Effector memory CD8-positive, alpha-beta T cell (primary cell): ENCODE measurements around the gene MVB12A.

ENCODE experiments used
- ATAC-seq: fragments of 150-1000 bp; cut with Tn5 transposase; replicated peaks from 2 replicates; pipeline ENCODE4 v1.10.0; 2021; ENCODE audit warnings: mild to moderate bottlenecking, moderate library complexity
- DNase-seq, 3 experiments: peaks; one replicate each; pipeline ENCODE4 v3.0.0; 2021
- H3K27ac Mint-ChIP-seq, 2 donors: one replicate each; pipeline ENCODE4 v1.8.0; 2022; ENCODE audit warnings: mild to moderate bottlenecking in 2 of 2, mixed read lengths in 2 of 2, moderate library complexity in 2 of 2
- H3K27me3 Mint-ChIP-seq, 2 donors: one replicate each; pipeline ENCODE4 v1.8.0; 2022; ENCODE audit warnings: mixed read lengths in 2 of 2
- H3K36me3 Mint-ChIP-seq: one replicate; pipeline ENCODE4 v1.8.0; 2022; ENCODE audit warnings: mild to moderate bottlenecking, moderate library complexity, mixed read lengths; ENCODE audit not compliant: insufficient read depth
- H3K4me1 Mint-ChIP-seq, 2 donors: one replicate each; pipeline ENCODE4 v1.8.0; 2022; ENCODE audit warnings: low read depth in 2 of 2, mixed read lengths in 2 of 2
- H3K4me3 Mint-ChIP-seq, 2 donors: one replicate each; pipeline ENCODE4 v1.8.0; 2022; ENCODE audit warnings: mild to moderate bottlenecking in 2 of 2, mixed read lengths in 2 of 2, moderate library complexity in 2 of 2
- H3K9me3 Mint-ChIP-seq, 2 donors: one replicate each; pipeline ENCODE4 v1.8.0; 2022; ENCODE audit warnings: mixed read lengths in 2 of 2

MVB12A gene

GRCh38 chr19:17393914-17394313 lies 25.9 kb upstream of the MVB12A start, which contains the start of gene CCDC194:
Gene CCDC194 (minus strand): TSS chr19:17394196. CDS start chr19:17394158, 38 bp downstream.
- Mint-ChIP-seq H3K4me1 (peaks cover 19 to 20% of the 10 kb centered on the region in 2 donors), H3K27me3 (no peaks in the 10 kb centered on the region), H3K4me3 (peak within 1 kb of the TSS in 1 of 2 donors; percentile 23)

GRCh38 chr19:17394891-17395415 lies 24.9 kb upstream of the MVB12A start:
- Mint-ChIP-seq H3K27ac (peak overlapping the region in 1 of 2 donors; percentile 75), H3K4me1 (peaks cover 19 to 20% of the 10 kb centered on the region in 2 donors), H3K36me3 (peaks cover 11% of the 10 kb centered on the region), H3K4me3 (peak overlapping the region in 1 of 2 donors; percentile 46), H3K9me3 (no peaks in the 10 kb centered on the region), H3K27me3 (no peaks in the 10 kb centered on the region)
- DNase-seq = peak in 2 of 3 experiments; percentile 41 to 52
- no peak for ATAC-seq

More at GRCh38 chr19:17393914-17394313, 25.9 kb upstream of the MVB12A start, which contains the start of gene CCDC194:
- Mint-ChIP-seq H3K27ac (peak within 1 kb of the TSS in 1 of 2 donors; percentile 75), H3K36me3 (peaks cover 10% of the 10 kb centered on the region), H3K9me3 (no peaks in the 10 kb centered on the region)
- DNase-seq (no peak), ATAC-seq (no peak)

DNA sequence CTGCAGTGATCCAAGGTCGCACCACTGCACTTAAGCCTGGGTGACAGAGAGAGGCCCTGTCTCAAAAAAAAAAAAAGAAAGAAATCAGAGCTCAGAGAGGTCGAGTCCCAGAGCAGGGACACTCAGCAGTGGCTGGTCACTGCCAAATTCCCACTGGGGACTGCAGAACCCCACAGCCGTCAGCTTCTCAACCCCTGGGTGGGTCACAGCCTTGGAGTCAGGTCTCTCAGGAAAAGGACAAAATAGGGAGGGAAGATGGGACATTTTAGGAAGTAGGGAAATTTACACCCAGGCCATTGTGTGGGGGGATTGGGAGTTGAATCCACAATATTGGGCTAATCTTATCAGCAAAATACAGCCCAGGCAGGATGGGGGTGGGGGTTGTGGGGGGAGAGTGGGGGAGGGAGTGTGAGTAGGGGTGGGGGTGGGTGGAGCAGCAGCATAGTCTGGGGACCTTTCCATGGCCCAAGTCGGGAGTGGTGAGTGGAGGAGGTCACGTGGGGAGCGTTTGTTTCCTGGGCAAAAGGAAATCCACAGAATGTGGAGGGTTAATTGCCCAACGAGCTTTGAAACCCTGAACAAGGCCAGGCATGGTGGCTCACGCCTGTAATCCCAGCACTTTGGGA lies 20.8 kb upstream of the MVB12A start:
- H3K27ac Mint-ChIP-seq = peak overlapping the region in 1 of 2 donors; percentile 62
- H3K36me3 Mint-ChIP-seq = peaks cover 34% of the 10 kb centered on the region
- H3K27me3 Mint-ChIP-seq = no peaks in the 10 kb centered on the region

DNA sequence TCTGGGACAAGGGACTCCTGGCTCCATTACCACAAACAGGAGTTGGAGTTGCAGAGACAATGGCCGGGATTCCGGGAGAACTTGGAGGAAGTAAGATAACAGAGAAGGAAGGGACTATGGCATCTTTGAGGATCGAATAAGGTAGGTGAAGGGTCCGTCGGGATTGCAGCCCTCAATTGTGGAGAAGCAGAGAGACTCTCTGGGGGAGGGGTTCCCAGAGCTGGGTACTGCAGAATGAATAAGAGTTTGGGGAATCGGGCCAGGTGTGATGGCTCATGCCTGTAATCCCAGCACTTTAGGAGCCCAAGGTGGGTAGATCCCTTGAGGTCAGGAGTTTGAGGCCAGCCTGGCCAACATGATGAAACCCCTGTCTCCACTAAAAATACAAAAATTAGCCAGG lies 18.2 kb upstream of the MVB12A start:
- Mint-ChIP-seq H3K27ac (no peak overlapping the region), H3K4me3 (no peak overlapping the region), H3K4me1 (peaks cover 23 to 28% of the 10 kb centered on the region in 2 donors), H3K9me3 (no peaks in the 10 kb centered on the region), H3K27me3 (no peaks in the 10 kb centered on the region), H3K36me3 (peaks cover 34% of the 10 kb centered on the region)
- DNase-seq (no peak), ATAC-seq (no peak)

More for the DNA sequence above, 20.8 kb upstream of the MVB12A start:
- no peaks in the 10 kb centered on the region for H3K9me3 Mint-ChIP-seq
- ATAC-seq (no peak), DNase-seq (no peak)
- no peak overlapping the region for H3K4me3 Mint-ChIP-seq
- peaks cover 9 to 18% of the 10 kb centered on the region in 2 donors for H3K4me1 Mint-ChIP-seq

DNA sequence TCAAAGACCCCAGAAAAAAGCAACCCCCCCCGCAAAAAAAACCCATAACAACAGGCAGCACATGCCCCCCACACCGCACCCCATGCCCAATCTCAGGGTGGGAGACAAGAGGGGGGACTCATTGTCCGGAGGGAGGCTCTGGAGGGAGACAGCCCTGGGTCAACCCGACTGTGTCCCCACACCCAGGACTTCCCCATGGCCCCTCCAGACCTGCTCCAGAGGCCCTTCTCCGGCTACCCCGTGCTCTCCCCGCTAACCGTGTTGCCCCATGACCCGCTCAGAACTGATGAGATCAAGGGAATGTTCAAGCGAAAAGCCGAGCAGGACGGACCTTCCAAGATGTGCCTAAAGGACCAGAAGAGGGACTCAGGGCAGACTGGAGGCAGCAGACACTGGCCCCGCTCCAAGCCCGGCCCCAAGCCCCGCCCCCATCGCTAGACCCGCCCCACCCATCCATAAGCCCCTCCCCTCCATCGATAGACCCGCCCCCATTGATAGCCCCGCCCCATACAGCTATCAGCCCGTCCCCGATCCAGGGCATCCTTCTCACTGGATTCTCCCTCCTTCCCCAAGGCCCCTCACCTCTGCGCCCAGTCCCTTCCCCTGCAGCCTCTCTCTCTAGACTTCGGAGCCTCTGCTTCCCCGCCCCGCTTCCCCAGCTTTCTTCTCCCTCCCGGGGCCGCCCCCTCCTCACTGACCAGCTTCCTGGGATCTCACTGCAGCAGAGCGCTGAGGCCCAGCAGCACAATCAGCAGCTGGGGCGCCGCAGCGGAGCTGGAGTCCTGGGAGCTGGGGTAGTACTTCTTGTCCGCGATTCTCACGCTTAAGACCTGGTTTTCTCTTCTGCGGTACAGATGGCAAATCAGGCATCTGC lies 16.6 kb upstream of the MVB12A start:
- ATAC-seq (no peak), DNase-seq (peak in 1 of 3 experiments; percentile 16)
- no peaks in the 10 kb centered on the region for H3K9me3 Mint-ChIP-seq
- H3K36me3 Mint-ChIP-seq = peaks cover 31% of the 10 kb centered on the region
- H3K4me3 Mint-ChIP-seq = peak overlapping the region; percentile 82 to 88
- H3K4me1 Mint-ChIP-seq = peaks cover 35 to 40% of the 10 kb centered on the region in 2 donors
- peak overlapping the region; percentile 82 to 92 for H3K27ac Mint-ChIP-seq
- H3K27me3 Mint-ChIP-seq = no peaks in the 10 kb centered on the region

- ATAC-seq (no peak), DNase-seq (no peak)
- Mint-ChIP-seq H3K27me3 (no peaks in the 10 kb centered on the region), H3K36me3 (peaks cover 24% of the 10 kb centered on the region), H3K27ac (peak overlapping the region; percentile 82 to 92), H3K4me1 (peaks cover 35 to 40% of the 10 kb centered on the region in 2 donors), H3K4me3 (peak overlapping the region; percentile 82 to 88), H3K9me3 (no peaks in the 10 kb centered on the region)
These were observed 15.8 kb upstream of the MVB12A start for GRCh38 chr19:17404015-17404414.

DNA sequence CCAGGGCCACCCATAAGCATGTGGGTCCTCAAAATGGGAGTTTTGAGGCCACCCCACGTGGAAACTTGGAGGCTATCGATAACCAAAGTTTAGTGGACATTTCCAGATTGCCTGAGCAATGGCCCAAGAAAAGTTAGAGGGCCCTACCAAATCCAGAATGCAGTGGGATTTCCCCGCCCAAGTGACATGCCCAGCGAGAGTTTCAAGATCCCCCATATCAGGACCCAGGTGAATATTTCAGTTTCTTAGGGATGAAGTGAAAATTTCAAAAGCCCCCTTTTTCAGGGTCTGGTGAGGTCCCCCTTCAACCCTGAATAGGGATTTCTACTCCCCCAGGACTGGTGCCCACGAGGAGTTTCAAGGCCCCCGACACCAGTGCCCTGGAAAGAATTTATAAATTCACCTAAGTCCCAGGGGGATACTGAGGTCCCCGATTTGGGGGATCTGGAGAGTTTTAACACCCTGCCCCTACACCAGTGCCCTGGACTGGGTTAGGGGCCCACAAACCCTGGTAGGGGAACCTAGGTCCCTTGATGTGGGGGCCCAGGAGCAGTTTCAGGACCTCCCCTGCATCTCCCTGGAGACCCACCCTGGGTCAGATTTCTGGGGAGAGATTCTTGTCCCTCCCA lies 15.1 kb upstream of the MVB12A start:
- ATAC-seq (no peak), DNase-seq (no peak)
- Mint-ChIP-seq H3K27me3 (no peaks in the 10 kb centered on the region), H3K27ac (peak overlapping the region; percentile 82 to 92), H3K9me3 (no peaks in the 10 kb centered on the region), H3K36me3 (peaks cover 28% of the 10 kb centered on the region), H3K4me1 (peaks cover 35 to 40% of the 10 kb centered on the region in 2 donors), H3K4me3 (peak overlapping the region; percentile 82 to 88)

- Mint-ChIP-seq H3K4me1 (peaks cover 35 to 40% of the 10 kb centered on the region in 2 donors), H3K36me3 (peaks cover 32% of the 10 kb centered on the region), H3K4me3 (peak within 1 kb of the TSS; percentile 82 to 88), H3K9me3 (no peaks in the 10 kb centered on the region), H3K27me3 (no peaks in the 10 kb centered on the region), H3K27ac (peak within 1 kb of the TSS; percentile 82 to 92)
- ATAC-seq (peak; percentile 91), DNase-seq (peak; percentile 23 to 43 (median 34))
These were observed 14.4 kb upstream of the MVB12A start, which contains the start of gene BST2 for GRCh38 chr19:17405250-17406045. Gene BST2 (minus strand): TSS chr19:17405630. CDS start chr19:17405575, 55 bp downstream.

DNA sequence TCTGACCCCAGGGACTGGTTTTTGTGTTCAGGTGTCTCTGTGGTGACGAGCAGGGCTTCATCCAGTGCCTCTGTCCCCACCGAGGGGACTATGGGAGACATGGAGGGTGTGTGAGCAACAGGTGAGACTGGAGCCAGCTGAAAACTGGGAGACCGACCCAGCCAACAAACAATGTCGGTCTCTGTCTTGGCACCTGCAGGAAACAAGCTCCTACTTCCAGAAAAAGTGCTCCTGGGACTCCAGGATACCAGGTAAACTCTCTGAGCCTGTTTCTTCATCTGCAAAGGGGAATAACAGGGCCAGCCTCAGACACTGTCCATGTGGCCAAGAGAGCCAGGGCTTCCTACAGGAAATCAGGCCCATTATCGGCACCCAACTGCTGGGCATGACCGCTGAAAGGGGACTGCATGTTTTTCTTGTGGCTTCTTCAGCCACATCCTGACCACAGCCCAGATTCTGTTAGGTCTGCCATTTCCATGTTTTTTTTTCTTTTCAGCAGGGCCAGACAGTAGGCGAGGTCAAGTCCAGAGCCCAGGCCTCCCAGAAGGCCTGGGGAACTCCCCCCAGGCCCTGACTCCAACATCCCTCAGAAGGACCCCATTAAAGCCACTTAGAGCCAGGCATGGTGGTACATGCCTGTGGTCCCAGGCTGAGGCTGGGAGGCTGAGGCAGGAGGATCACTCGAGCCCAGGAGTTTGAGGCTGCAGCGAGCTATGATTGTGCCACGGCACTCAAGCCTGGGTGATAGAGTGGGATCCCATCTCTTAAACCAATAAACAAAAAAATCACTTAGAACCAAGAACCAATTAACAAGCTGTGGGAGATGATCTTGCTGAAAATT lies 13.6 kb upstream of the MVB12A start:
- peak; percentile 4 for ATAC-seq
- H3K36me3 Mint-ChIP-seq = peaks cover 32% of the 10 kb centered on the region
- no peak for DNase-seq
- peaks cover 35 to 40% of the 10 kb centered on the region in 2 donors for H3K4me1 Mint-ChIP-seq
- no peaks in the 10 kb centered on the region for H3K27me3 Mint-ChIP-seq
- H3K9me3 Mint-ChIP-seq = no peaks in the 10 kb centered on the region
- H3K27ac Mint-ChIP-seq = peak overlapping the region; percentile 82 to 92
- H3K4me3 Mint-ChIP-seq = peak overlapping the region; percentile 82 to 88

- Mint-ChIP-seq H3K4me3 (peak overlapping the region; percentile 82 to 88), H3K36me3 (peaks cover 28% of the 10 kb centered on the region), H3K27me3 (no peaks in the 10 kb centered on the region), H3K9me3 (no peaks in the 10 kb centered on the region), H3K4me1 (peaks cover 39 to 40% of the 10 kb centered on the region in 2 donors), H3K27ac (peak overlapping the region; percentile 82 to 92)
- DNase-seq (no peak), ATAC-seq (no peak)
These were observed 13.0 kb upstream of the MVB12A start for GRCh38 chr19:17406887-17407196.

- H3K27me3 Mint-ChIP-seq = no peaks in the 10 kb centered on the region
- H3K9me3 Mint-ChIP-seq = no peaks in the 10 kb centered on the region
- peaks cover 35% of the 10 kb centered on the region for H3K36me3 Mint-ChIP-seq
- no peak overlapping the region for H3K27ac Mint-ChIP-seq
- DNase-seq (no peak), ATAC-seq (no peak)
- H3K4me3 Mint-ChIP-seq = peak overlapping the region in 1 of 2 donors; percentile 21
- H3K4me1 Mint-ChIP-seq = peaks cover 25 to 29% of the 10 kb centered on the region in 2 donors
These were observed 9.9 kb upstream of the MVB12A start for GRCh38 chr19:17409990-17410389.

GRCh38 chr19:17411801-17412200 lies 8.0 kb upstream of the MVB12A start:
- peaks cover 14 to 15% of the 10 kb centered on the region in 2 donors for H3K4me1 Mint-ChIP-seq
- peak overlapping the region in 1 of 2 donors; percentile 76 for H3K27ac Mint-ChIP-seq
- peaks cover 44% of the 10 kb centered on the region for H3K36me3 Mint-ChIP-seq
- no peaks in the 10 kb centered on the region for H3K27me3 Mint-ChIP-seq
- DNase-seq (no peak), ATAC-seq (no peak)
- no peak overlapping the region for H3K4me3 Mint-ChIP-seq
- H3K9me3 Mint-ChIP-seq = no peaks in the 10 kb centered on the region
